Kidney epithelial cell (primary cell): ENCODE data around the gene TNFRSF4. TPM values are rescaled to one million over a fixed set of nuclear protein-coding genes. Genes with fewer than 3 reads are reported as not detected.
"Not testable (repeated sequence)": the region's sequence is repeated elsewhere in the genome, so short reads cannot be mapped to it uniquely, and the experiment has no call there.

Source experiments
- DNase-seq: peaks from one replicate; pipeline ENCODE4 v3.0.0-alpha.2; 2010; ENCODE audit warnings: low read depth
- H3K27me3 ChIP-seq: 2 replicates; pipeline ENCODE4 v1.6.0; 2011; ENCODE audit warnings: low read length; ENCODE audit not compliant: control insufficient read depth, insufficient read depth
- H3K36me3 ChIP-seq: 2 replicates; pipeline ENCODE4 v1.5.1; 2011; ENCODE audit warnings: low read length; ENCODE audit not compliant: control insufficient read depth, insufficient read depth
- H3K4me3 ChIP-seq: 2 replicates; pipeline ENCODE4 v1.5.1; 2011; ENCODE audit warnings: low read depth, mild to moderate bottlenecking, control low read depth, low read length
- CTCF ChIP-seq: IDR thresholded peaks from 2 replicates; pipeline ENCODE4 v1.5.1; 2011; ENCODE audit warnings: mild to moderate bottlenecking, moderate library complexity, low read length, control low read depth, inconsistent platforms; ENCODE audit not compliant: insufficient read depth, poor library complexity, severe bottlenecking
- total RNA-seq: library from RNA; depleted of rRNA; stranded (reverse); fragments of >200 nt; gene quantifications from 2 replicates; pipeline ENCODE4 v1.2.3, GENCODE V29; 2015

TNFRSF4 gene
- total RNA-seq, 1 donor from 2014 or later, result 0.25 TPM

- no peak for DNase-seq
- TF ChIP-seq CTCF, result no peak
- no peaks in the 10 kb centered on the region for H3K36me3 ChIP-seq
- H3K27me3 ChIP-seq, result peaks cover 9% of the 10 kb centered on the region
- H3K4me3 ChIP-seq, result no peak overlapping the region
Observed at GRCh38 chr1:1199141-1199960, 14.6 kb downstream of the TNFRSF4 start.

GRCh38 chr1:1198423-1199140 is 15.4 kb downstream of the TNFRSF4 start:
- TF ChIP-seq CTCF, result no peak
- DNase-seq, result no peak
- Histone ChIP-seq H3K4me3 (no peak overlapping the region), H3K27me3 (peaks cover 4% of the 10 kb centered on the region), H3K36me3 (no peaks in the 10 kb centered on the region)

GRCh38 chr1:1197551-1198422 is 16.2 kb downstream of the TNFRSF4 start:
- no peak for DNase-seq
- no peaks in the 10 kb centered on the region for H3K36me3 ChIP-seq
- no peak overlapping the region for H3K4me3 ChIP-seq
- H3K27me3 ChIP-seq, result peaks cover 3% of the 10 kb centered on the region
- no peak for TF ChIP-seq CTCF

GRCh38 chr1:1197188-1197500 is 16.8 kb downstream of the TNFRSF4 start:
- no peaks in the 10 kb centered on the region for H3K36me3 ChIP-seq
- TF ChIP-seq CTCF, result no peak
- no peak overlapping the region for H3K4me3 ChIP-seq
- H3K27me3 ChIP-seq, result peaks cover 3% of the 10 kb centered on the region
- DNase-seq, result no peak

GRCh38 chr1:1196431-1197187 is 17.3 kb downstream of the TNFRSF4 start:
- Histone ChIP-seq H3K4me3 (no peak overlapping the region), H3K36me3 (no peaks in the 10 kb centered on the region), H3K27me3 (peaks cover 3% of the 10 kb centered on the region)
- no peak for DNase-seq
- no peak for TF ChIP-seq CTCF

GRCh38 chr1:1195726-1196125 is 18.2 kb downstream of the TNFRSF4 start:
- H3K36me3 ChIP-seq, H3K27me3 ChIP-seq, DNase-seq, H3K4me3 ChIP-seq: not testable (repeated sequence)
